ENCODE measurements around the gene INSYN1. TPM values are rescaled to one million over a fixed set of nuclear protein-coding genes. Genes with fewer than 3 reads are reported as not detected.
A peak's percentile ranks its signal among the peaks of the same experiment; 100 is the strongest.

The INSYN1 gene
- total and polyA plus RNA-seq, 2 of the 13 experiments (the other 11 are each of a cell fraction or from before 2014, with no cell fraction given) = not detected

- Histone ChIP-seq H3K79me2 (ENCODE audit: insufficient read depth, low read length) (peaks cover 13% of the 10 kb centered on the region), H3K4me1 (ENCODE audit: insufficient read depth, low read length) (peaks cover 9% of the 10 kb centered on the region), H3K9me3 (ENCODE audit: low read length) (no peaks in the 10 kb centered on the region), H2AFZ (ENCODE audit: low read length) (no peak overlapping the region), H3K36me3 (replicated peaks in 1 of 2; ENCODE audit: control insufficient read depth in 1 of 2, insufficient read depth in 2 of 2, low read length in 2 of 2) (peaks cover 4 to 10% of the 10 kb centered on the region in 2 experiments; a peak in 3 of 5 replicates), H3K27me3 (ENCODE audit: control insufficient read depth in 1 of 2, insufficient read depth in 2 of 2, low read length in 2 of 2) (no peaks in the 10 kb centered on the region), H4K20me1 (ENCODE audit: insufficient read depth, low read length) (peaks cover 12% of the 10 kb centered on the region; the same call in 1 of the 2 replicates), H3K4me2 (ENCODE audit: low read depth, low read length) (no peak overlapping the region), H3K9ac (ENCODE audit: insufficient read depth, low read depth, low read length) (no peak overlapping the region), H3K4me3 (replicated peaks in 1 of 3; ENCODE audit: insufficient read depth in 1 of 3, low read depth in 2 of 3, low read length in 3 of 3) (no peak overlapping the region), H3K27ac (ENCODE audit: extremely low read length, insufficient read depth, low read length) (no peak overlapping the region)
- ATAC-seq = no peak
- in situ Hi-C loops (cut with HindIII; ENCODE audit: extremely low pct_ligation_motif_present, low pct_unique_long_range_greater_than_20kb) = loop anchor here (5.0 to 10.0 kb wide), 2 partner anchors 137 to 395 kb away; no protein-coding TSS in a partner anchor
- no peak for FAIRE-seq
- DNase-seq (ENCODE audit: low spot score) = no peak
- ChIA-PET POLR2A (interaction anchor here (1.0 kb wide), 1 partner anchor 14 kb away, joined by 3 read pairs; no protein-coding TSS in a partner anchor), CTCF (ENCODE audit: low intra/inter-chr PET ratio, low total read pairs) (interaction anchor here (1.1 to 2.6 kb wide), 6 partner anchors 12 to 393 kb away, joined by 3 to 69 read pairs (median 12); partner anchors contain the start of gene CD276)
- no TSS peak for BruUV-seq (replicated peaks)
- 96% methylated on average over 11 of the region's 14 CpGs for WGBS (ENCODE audit: low lambda C conversion rate)
- TF ChIP-seq ZNF629 (CRISPR knock-in tag; conservative IDR thresholded peaks at IDR 0.05) = peak; percentile 86
- TF ChIP-seq ZMYM3 (CRISPR knock-in tag; IDR thresholded peaks at IDR 0.05) = peak; percentile 31; the same call in 1 of the 2 replicates
- TF ChIP-seq ZNF256 (CRISPR knock-in tag; conservative IDR thresholded peaks at IDR 0.05) = no peak
- intact Hi-C loops (cut with micrococcal nuclease; ENCODE audit: unreplicated experiment) = loop anchor here (1.0 to 5.0 kb wide), 3 partner anchors 22 to 139 kb away; no protein-coding TSS in a partner anchor
These were observed 53.7 kb downstream of the INSYN1 start for GRCh38 chr15:73699249-73700040.

- no peak for FAIRE-seq
- BruUV-seq (replicated peaks) = no TSS peak
These were observed 56.1 kb downstream of the INSYN1 start for GRCh38 chr15:73697033-73697467.

More at GRCh38 chr15:73697033-73697467, 56.1 kb downstream of the INSYN1 start:
- Histone ChIP-seq H3K9me3 (ENCODE audit: low read length) (no peaks in the 10 kb centered on the region), H3K4me3 (replicated peaks in 1 of 3; ENCODE audit: insufficient read depth in 1 of 3, low read depth in 2 of 3, low read length in 3 of 3) (no peak overlapping the region), H3K4me2 (ENCODE audit: low read depth, low read length) (no peak overlapping the region), H3K27me3 (ENCODE audit: control insufficient read depth in 1 of 2, insufficient read depth in 2 of 2, low read length in 2 of 2) (no peaks in the 10 kb centered on the region), H4K20me1 (ENCODE audit: insufficient read depth, low read length) (peaks cover 15% of the 10 kb centered on the region; the same call in 1 of the 2 replicates), H3K9ac (ENCODE audit: insufficient read depth, low read depth, low read length) (no peak overlapping the region), H3K4me1 (ENCODE audit: insufficient read depth, low read length) (peaks cover 22% of the 10 kb centered on the region), H3K79me2 (ENCODE audit: insufficient read depth, low read length) (peaks cover 29% of the 10 kb centered on the region), H3K27ac (ENCODE audit: extremely low read length, insufficient read depth, low read length) (no peak overlapping the region), H3K36me3 (replicated peaks in 1 of 2; ENCODE audit: control insufficient read depth in 1 of 2, insufficient read depth in 2 of 2, low read length in 2 of 2) (peaks cover 3 to 9% of the 10 kb centered on the region in 2 experiments; a peak in 3 of 5 replicates), H2AFZ (ENCODE audit: low read length) (no peak overlapping the region)
- peak; percentile 81 for TF ChIP-seq MAFF (IDR thresholded peaks at IDR 0.05; ENCODE audit: low read depth, low read length)
- no peak for TF ChIP-seq GTF2F1 (IDR thresholded peaks at IDR 0.05; ENCODE audit: low read length)
- peak; percentile 81 to 90 for TF ChIP-seq MAFK (conservative IDR thresholded peaks at IDR 0.05 in 1 of 2, IDR thresholded peaks at IDR 0.05 in 1 of 2; ENCODE audit: low read length in 2 of 2)
- ATAC-seq = no peak
- WGBS (ENCODE audit: low lambda C conversion rate) = 93% methylated on average over 9 of the region's 9 CpGs
- DNase-seq (ENCODE audit: low spot score) = no peak
- in situ Hi-C loops (cut with HindIII; ENCODE audit: extremely low pct_ligation_motif_present, low pct_unique_long_range_greater_than_20kb) (loop anchor here (5.0 kb wide), 1 partner anchor 135 kb away; no protein-coding TSS in a partner anchor), intact Hi-C loops (cut with micrococcal nuclease; ENCODE audit: unreplicated experiment) (no loop called here)
- ChIA-PET CTCF (ENCODE audit: low intra/inter-chr PET ratio, low total read pairs) (no interaction called here), POLR2A (no interaction called here)

All from HepG2 (cell line).